HG03159 (cell line): Measurements from ENCODE around the gene RASSF6.
"Not testable (repeated sequence)": the region's sequence is repeated elsewhere in the genome, so short reads cannot be mapped to it uniquely, and the experiment has no call there.

Source experiments
- ATAC-seq: cut with Tn5 transposase; IDR thresholded peaks from one replicate; pipeline ENCODE4 v1.9.1; 2021; ENCODE audit warnings: mild to moderate bottlenecking, moderate library complexity; ENCODE audit not compliant: unreplicated experiment

The RASSF6 gene

GRCh38 chr4:73613130-73613529 is 7.1 kb downstream of the RASSF6 start:
- ATAC-seq: no peak

GRCh38 chr4:73612032-73612431 is 8.2 kb downstream of the RASSF6 start:
- no peak for ATAC-seq

- ATAC-seq: no peak
These were observed 10.5 kb downstream of the RASSF6 start for GRCh38 chr4:73609706-73610105.

GRCh38 chr4:73608689-73609594 is 11.3 kb downstream of the RASSF6 start:
- no peak for ATAC-seq

GRCh38 chr4:73607375-73608033 is 12.7 kb downstream of the RASSF6 start:
- ATAC-seq: no peak

GRCh38 chr4:73606465-73606974 is 13.7 kb downstream of the RASSF6 start:
- peak; percentile 69 for ATAC-seq

- ATAC-seq: no peak
These were observed 16.2 kb downstream of the RASSF6 start for GRCh38 chr4:73603854-73604584.

GRCh38 chr4:73603271-73603710 is 16.9 kb downstream of the RASSF6 start:
- ATAC-seq: peak; percentile 52

GRCh38 chr4:73600954-73601353 is 19.3 kb downstream of the RASSF6 start:
- ATAC-seq: no peak

GRCh38 chr4:73599182-73599581 is 21.1 kb downstream of the RASSF6 start:
- ATAC-seq: no peak

GRCh38 chr4:73597594-73597993 is 22.6 kb downstream of the RASSF6 start:
- no peak for ATAC-seq

- ATAC-seq: not testable (repeated sequence)
These were observed 23.1 kb downstream of the RASSF6 start for GRCh38 chr4:73597183-73597582.

- no peak for ATAC-seq
These were observed 24.2 kb downstream of the RASSF6 start for GRCh38 chr4:73596001-73596400.

GRCh38 chr4:73593631-73594241 is 26.5 kb downstream of the RASSF6 start:
- no peak for ATAC-seq

GRCh38 chr4:73589887-73590801 is 30.1 kb downstream of the RASSF6 start:
- ATAC-seq: peak; percentile 92

- ATAC-seq: peak; percentile 33
These were observed 30.9 kb downstream of the RASSF6 start for GRCh38 chr4:73589261-73589847.

GRCh38 chr4:73588613-73589012 is 31.6 kb downstream of the RASSF6 start:
- ATAC-seq: no peak

- no peak for ATAC-seq
These were observed 33.6 kb downstream of the RASSF6 start for GRCh38 chr4:73586666-73587065.

GRCh38 chr4:73586040-73586439 is 34.2 kb downstream of the RASSF6 start:
- no peak for ATAC-seq
